Esophagus squamous epithelium (tissue), 4 donors: ENCODE results near the gene IKZF5.

ENCODE experiments used
- CTCF ChIP-seq, 6 experiments: fragments of 450-650 bp in 4 of 6; fragments of 200-600 bp in 2 of 6; sonication (generic) in 2 of 6; IDR thresholded peaks; one replicate each; pipeline ENCODE4 v1.5.1; 2016 to 2019; ENCODE audit warnings: antibody characterized with exemption in 6 of 6, mild to moderate bottlenecking in 4 of 6, moderate library complexity in 4 of 6
- POLR2A ChIP-seq, 4 donors: fragments of 450-650 bp; IDR thresholded peaks; one replicate each; pipeline ENCODE4 v1.6.1; 2017; ENCODE audit warnings: antibody characterized with exemption in 4 of 4, mild to moderate bottlenecking in 4 of 4, moderate library complexity in 3 of 4

GRCh38 chr10:122974543-122975064 lies 34.0 kb downstream of the IKZF5 start:
- TF ChIP-seq CTCF (IDR thresholded peaks at IDR 0.05) = no peak
- TF ChIP-seq POLR2A (IDR thresholded peaks at IDR 0.05) = no peak
